ENCODE measurements around the gene MRFAP1.

Gene MRFAP1

DNA sequence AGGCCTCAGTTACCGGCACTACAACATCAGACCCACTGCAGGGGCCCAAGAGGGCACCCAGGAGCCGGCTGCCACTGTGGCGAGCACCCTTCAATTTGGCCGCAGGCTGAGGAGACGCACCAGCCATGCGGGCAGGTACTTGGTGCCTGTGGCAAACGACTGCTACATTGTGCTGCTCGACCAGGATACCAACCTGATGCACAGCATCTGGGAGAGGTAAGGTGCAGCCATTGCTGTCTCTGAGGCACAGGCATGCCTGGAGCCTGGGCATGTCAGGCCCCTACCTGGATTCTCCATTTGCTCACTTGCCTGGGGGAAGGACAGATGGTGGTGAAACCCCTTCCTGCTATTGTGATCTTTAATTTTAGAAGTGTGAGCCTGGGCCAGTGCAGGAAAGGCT, 35.4 kb upstream of the MRFAP1 start:
- no peak for DNase-seq (ENCODE audit: low read depth)
- no peak overlapping the region for H3K4me3 ChIP-seq (ENCODE audit: low read length)
- no peak for TF ChIP-seq CTCF (IDR thresholded peaks at IDR 0.05; ENCODE audit: insufficient read depth, low read depth, low read length, missing control alignments)

GRCh38 chr4:6605605-6606004, 34.9 kb upstream of the MRFAP1 start:
- no peak for TF ChIP-seq CTCF (IDR thresholded peaks at IDR 0.05; ENCODE audit: insufficient read depth, low read depth, low read length, missing control alignments)
- DNase-seq (ENCODE audit: low read depth), result no peak
- no peak overlapping the region for H3K4me3 ChIP-seq (ENCODE audit: low read length)

- DNase-seq (ENCODE audit: low read depth), result no peak
- no peak overlapping the region for H3K4me3 ChIP-seq (ENCODE audit: low read length)
- no peak for TF ChIP-seq CTCF (IDR thresholded peaks at IDR 0.05; ENCODE audit: insufficient read depth, low read depth, low read length, missing control alignments)
Observed at GRCh38 chr4:6606465-6607235, 33.8 kb upstream of the MRFAP1 start.

DNA sequence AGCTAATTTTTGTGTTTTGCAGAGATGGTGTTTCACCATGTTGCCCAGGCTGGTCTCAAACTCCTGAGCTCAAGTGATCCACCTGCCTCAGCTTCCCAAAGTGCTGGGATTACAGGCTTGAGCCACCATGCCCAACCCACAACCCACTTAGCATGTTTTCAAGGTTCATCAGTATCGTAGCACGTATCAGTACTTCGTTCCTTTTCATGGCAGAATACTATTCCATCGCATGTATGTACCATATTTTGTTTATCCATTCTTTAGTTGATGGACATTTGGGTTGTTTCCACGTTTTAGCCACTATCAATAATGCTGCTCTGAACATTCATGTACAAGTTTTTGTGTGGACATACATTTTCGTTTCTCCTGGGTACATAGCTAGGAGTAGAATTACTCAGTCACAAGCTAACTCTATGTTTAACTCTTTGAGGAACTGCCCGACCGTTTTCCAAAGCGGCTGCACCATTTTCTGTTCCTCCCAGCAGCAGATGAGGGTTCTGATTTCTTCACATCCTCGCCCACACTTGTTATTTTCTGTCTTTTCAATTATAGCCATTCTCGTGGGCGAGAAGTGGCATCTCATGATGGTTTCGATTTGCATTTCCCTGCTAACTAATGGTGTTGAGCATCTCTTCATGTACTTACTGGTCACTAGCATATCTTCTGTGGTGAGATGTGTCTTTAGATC, 33.0 kb upstream of the MRFAP1 start:
- DNase-seq (ENCODE audit: low read depth), result no peak
- TF ChIP-seq CTCF (IDR thresholded peaks at IDR 0.05; ENCODE audit: insufficient read depth, low read depth, low read length, missing control alignments), result no peak
- no peak overlapping the region for H3K4me3 ChIP-seq (ENCODE audit: low read length)

DNA sequence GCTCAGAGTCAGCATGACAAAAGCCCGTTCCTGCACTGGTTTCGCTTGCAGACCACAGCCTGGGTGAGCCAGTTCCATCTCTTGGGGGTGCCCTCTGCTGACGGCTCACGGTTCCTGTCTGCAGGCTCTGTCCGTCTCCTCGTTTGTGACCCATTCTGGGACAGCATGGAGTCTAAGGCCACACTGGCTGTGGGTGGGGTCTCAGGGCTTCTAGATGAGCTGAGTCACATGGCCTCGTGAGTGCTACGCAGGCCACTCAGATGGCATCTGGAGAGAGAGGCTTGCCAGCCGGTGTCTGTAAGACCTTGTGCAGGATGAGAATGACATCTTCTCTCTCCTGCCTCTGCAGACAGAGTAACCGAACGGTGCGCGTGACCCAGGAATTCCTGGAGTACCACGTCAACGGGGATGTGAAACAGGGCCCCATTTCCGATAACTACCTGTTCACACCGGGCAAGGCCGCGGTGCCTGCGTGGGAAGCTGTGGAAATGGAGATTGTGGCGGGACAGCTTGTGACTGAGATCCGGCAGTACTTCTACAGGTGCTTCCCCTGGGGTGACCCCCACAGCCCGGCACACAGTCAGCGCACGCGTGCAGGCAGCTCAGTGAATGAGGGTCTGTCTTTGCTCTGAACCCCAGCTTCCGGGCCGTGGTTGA, 31.6 kb upstream of the MRFAP1 start:
- TF ChIP-seq CTCF (IDR thresholded peaks at IDR 0.05; ENCODE audit: insufficient read depth, low read depth, low read length, missing control alignments), result no peak
- no peak overlapping the region for H3K4me3 ChIP-seq (ENCODE audit: low read length)
- DNase-seq (ENCODE audit: low read depth), result no peak

DNA sequence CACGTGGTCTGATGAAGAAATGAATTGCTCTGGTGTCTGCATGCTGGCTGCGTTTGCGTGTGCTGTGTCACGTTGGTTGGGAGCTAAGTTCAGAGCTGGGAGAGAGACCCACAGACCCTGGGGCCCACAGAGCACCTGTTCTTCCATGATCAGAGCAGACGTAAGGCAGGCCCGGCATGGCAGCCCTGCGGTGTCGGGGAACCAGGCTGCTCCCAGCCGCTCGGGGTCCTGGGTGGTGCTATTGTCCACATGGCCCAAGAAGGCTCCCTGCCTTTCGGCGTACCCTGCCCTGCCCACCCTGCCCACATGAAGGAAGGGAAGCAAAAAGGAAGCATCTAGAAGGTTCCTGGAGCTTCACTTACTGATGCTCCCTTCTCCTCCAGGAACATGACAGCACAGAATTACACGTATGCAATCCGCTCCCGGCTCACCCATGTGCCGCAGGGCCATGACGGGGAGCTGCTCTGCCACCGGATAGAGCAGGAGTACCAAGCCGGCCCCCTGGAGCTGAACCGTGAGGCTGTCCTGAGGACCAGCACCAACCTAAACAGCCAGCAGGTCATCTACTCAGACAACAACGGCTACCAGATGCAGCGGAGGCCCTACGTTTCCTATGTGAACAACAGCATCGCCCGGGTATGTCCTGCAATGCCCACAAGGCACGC, 30.9 kb upstream of the MRFAP1 start:
- TF ChIP-seq CTCF (IDR thresholded peaks at IDR 0.05; ENCODE audit: insufficient read depth, low read depth, low read length, missing control alignments), result no peak

More for the DNA sequence above, 30.9 kb upstream of the MRFAP1 start:
- DNase-seq (ENCODE audit: low read depth), result no peak
- H3K4me3 ChIP-seq (ENCODE audit: low read length), result no peak overlapping the region
